ENCODE measurements around the gene CAD.

DNA sequence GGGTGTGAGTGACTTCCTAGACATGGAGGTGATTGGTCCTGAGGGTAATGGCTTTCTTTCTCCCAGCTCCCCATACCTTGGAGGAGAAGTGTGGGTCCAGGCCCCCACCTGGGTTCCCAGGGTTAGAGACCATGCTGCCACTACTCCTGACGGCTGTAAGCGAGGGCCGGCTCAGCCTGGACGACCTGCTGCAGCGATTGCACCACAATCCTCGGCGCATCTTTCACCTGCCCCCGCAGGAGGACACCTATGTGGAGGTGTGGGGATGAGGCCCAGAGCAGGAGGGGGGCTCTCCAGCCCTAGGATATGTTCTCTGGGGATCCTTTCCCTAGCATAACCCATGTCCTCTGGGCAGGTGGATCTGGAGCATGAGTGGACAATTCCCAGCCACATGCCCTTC lies 21.8 kb downstream of the CAD start:
- TF ChIP-seq, protein P1, sequence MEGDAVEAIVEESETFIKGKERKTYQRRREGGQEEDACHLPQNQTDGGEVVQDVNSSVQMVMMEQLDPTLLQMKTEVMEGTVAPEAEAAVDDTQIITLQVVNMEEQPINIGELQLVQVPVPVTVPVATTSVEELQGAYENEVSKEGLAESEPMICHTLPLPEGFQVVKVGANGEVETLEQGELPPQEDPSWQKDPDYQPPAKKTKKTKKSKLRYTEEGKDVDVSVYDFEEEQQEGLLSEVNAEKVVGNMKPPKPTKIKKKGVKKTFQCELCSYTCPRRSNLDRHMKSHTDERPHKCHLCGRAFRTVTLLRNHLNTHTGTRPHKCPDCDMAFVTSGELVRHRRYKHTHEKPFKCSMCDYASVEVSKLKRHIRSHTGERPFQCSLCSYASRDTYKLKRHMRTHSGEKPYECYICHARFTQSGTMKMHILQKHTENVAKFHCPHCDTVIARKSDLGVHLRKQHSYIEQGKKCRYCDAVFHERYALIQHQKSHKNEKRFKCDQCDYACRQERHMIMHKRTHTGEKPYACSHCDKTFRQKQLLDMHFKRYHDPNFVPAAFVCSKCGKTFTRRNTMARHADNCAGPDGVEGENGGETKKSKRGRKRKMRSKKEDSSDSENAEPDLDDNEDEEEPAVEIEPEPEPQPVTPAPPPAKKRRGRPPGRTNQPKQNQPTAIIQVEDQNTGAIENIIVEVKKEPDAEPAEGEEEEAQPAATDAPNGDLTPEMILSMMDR (conservative IDR thresholded peaks at IDR 0.05; ENCODE audit: low read depth, low read length) = no peak
- TF ChIP-seq POLR2A (IDR thresholded peaks at IDR 0.05; ENCODE audit: low read depth, low read length) (no peak), FOS (IDR thresholded peaks at IDR 0.05; ENCODE audit: low read depth, low read length) (no peak), RCOR1 (IDR thresholded peaks at IDR 0.05; ENCODE audit: insufficient replicate concordance, low read length) (no peak), RAD21 (IDR thresholded peaks at IDR 0.05; ENCODE audit: low read length) (no peak), CHD1 (IDR thresholded peaks at IDR 0.05; ENCODE audit: low read depth, low read length) (no peak), MXI1 (IDR thresholded peaks at IDR 0.05; ENCODE audit: borderline replicate concordance, low read depth, low read length) (no peak), CEBPB (IDR thresholded peaks at IDR 0.05; ENCODE audit: low read depth, low read length) (no peak), MAFK (IDR thresholded peaks at IDR 0.05; ENCODE audit: low read depth, low read length) (no peak)
- TF ChIP-seq, protein P2, sequence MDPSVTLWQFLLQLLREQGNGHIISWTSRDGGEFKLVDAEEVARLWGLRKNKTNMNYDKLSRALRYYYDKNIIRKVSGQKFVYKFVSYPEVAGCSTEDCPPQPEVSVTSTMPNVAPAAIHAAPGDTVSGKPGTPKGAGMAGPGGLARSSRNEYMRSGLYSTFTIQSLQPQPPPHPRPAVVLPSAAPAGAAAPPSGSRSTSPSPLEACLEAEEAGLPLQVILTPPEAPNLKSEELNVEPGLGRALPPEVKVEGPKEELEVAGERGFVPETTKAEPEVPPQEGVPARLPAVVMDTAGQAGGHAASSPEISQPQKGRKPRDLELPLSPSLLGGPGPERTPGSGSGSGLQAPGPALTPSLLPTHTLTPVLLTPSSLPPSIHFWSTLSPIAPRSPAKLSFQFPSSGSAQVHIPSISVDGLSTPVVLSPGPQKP (IDR thresholded peaks at IDR 0.05; ENCODE audit: borderline replicate concordance, low read depth, low read length) = no peak

Data from IMR-90 (cell line).